Skeletal muscle cell (primary cell): ENCODE data around the gene KIAA1671.
A peak's percentile ranks its signal among the peaks of the same experiment; 100 is the strongest.
"Not testable (repeated sequence)": the region's sequence is repeated elsewhere in the genome, so short reads cannot be mapped to it uniquely, and the experiment has no call there.

Source experiments
- DNase-seq: peaks from one replicate; pipeline ENCODE4 v3.0.0-alpha.2; 2010; ENCODE audit warnings: low read depth
- H3K4me3 ChIP-seq: 2 replicates; pipeline ENCODE4 v1.5.1; 2011; ENCODE audit warnings: low read depth, mild to moderate bottlenecking, control low read depth, low read length, moderate library complexity

The KIAA1671 gene

GRCh38 chr22:24951942-24952836, at the start of gene KIAA1671:
Gene KIAA1671 (plus strand): TSS chr22:24952716. CDS start chr22:25028000, 75,284 bp downstream.
- no peak for DNase-seq

GRCh38 chr22:24905909-24906308, 46.6 kb upstream of the KIAA1671 start:
- no peak overlapping the region for H3K4me3 ChIP-seq
- no peak for DNase-seq

More at GRCh38 chr22:24951942-24952836, at the start of gene KIAA1671:
- H3K4me3 ChIP-seq: peak within 1 kb of the TSS; percentile 62

GRCh38 chr22:24907101-24907500, 45.4 kb upstream of the KIAA1671 start:
- not testable (repeated sequence) for DNase-seq, H3K4me3 ChIP-seq

GRCh38 chr22:24920029-24920428, 32.5 kb upstream of the KIAA1671 start:
- H3K4me3 ChIP-seq: no peak overlapping the region
- DNase-seq: no peak

GRCh38 chr22:24925586-24926427, 26.7 kb upstream of the KIAA1671 start:
- H3K4me3 ChIP-seq: no peak overlapping the region
- no peak for DNase-seq

GRCh38 chr22:24926428-24926725, 26.1 kb upstream of the KIAA1671 start:
- no peak for DNase-seq
- no peak overlapping the region for H3K4me3 ChIP-seq

- no peak overlapping the region for H3K4me3 ChIP-seq
- no peak for DNase-seq
Measured at GRCh38 chr22:24926849-24927579, 25.5 kb upstream of the KIAA1671 start.

- H3K4me3 ChIP-seq: no peak overlapping the region
- no peak for DNase-seq
Measured at GRCh38 chr22:24928322-24928721, 24.2 kb upstream of the KIAA1671 start.

- no peak overlapping the region for H3K4me3 ChIP-seq
- DNase-seq: no peak
Measured at GRCh38 chr22:24930678-24931077, 21.8 kb upstream of the KIAA1671 start.

GRCh38 chr22:24935771-24936483, 16.6 kb upstream of the KIAA1671 start:
- no peak for DNase-seq
- no peak overlapping the region for H3K4me3 ChIP-seq

GRCh38 chr22:24937114-24937513, 15.4 kb upstream of the KIAA1671 start:
- DNase-seq: no peak
- no peak overlapping the region for H3K4me3 ChIP-seq

GRCh38 chr22:24938741-24939341, 13.7 kb upstream of the KIAA1671 start:
- no peak overlapping the region for H3K4me3 ChIP-seq
- no peak for DNase-seq

GRCh38 chr22:24942301-24942700, 10.2 kb upstream of the KIAA1671 start:
- DNase-seq: no peak
- H3K4me3 ChIP-seq: no peak overlapping the region

- DNase-seq: no peak
- no peak overlapping the region for H3K4me3 ChIP-seq
Measured at GRCh38 chr22:24944217-24944937, 8.1 kb upstream of the KIAA1671 start.

GRCh38 chr22:24945430-24945829, 7.1 kb upstream of the KIAA1671 start:
- H3K4me3 ChIP-seq: no peak overlapping the region
- no peak for DNase-seq

- no peak overlapping the region for H3K4me3 ChIP-seq
- no peak for DNase-seq
Measured at GRCh38 chr22:24947383-24947782, 5.1 kb upstream of the KIAA1671 start.

GRCh38 chr22:24947881-24948280, 4.6 kb upstream of the KIAA1671 start:
- H3K4me3 ChIP-seq: no peak overlapping the region
- DNase-seq: no peak
